HG02840 (cell line): ENCODE measurements around the gene ECE1.

ENCODE experiments used
- ATAC-seq: cut with Tn5 transposase; IDR thresholded peaks from one replicate; pipeline ENCODE4 v1.9.1; 2021; ENCODE audit warnings: mild to moderate bottlenecking, moderate library complexity, moderate number of reproducible peaks; ENCODE audit not compliant: unreplicated experiment, low FRiP score

ECE1 gene

GRCh38 chr1:21325731-21326387, 35.6 kb upstream of the ECE1 start:
- ATAC-seq: no peak

DNA sequence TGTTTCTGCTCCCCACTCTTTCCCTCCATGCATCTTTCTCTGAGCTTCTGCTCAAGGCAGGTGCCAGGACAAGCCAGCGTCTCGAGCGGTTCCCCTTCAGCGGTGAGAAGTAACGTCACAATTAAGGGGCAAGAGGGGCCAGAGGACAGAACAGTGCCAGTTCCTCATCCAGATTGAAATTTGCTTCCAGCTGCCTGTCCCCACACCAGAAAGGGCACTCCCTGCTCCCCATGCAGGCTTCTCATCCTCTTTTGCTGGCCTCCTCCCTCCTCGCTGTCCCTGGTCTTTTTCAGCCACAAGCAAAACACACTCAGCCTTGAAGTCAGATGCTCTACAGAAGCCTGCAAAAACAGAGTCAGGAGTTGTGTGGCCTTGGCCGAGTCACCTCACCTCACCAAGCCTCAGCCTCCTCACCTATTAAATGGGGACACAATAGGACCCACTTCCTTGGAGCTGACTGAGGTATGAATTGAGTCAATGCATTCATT, 35.0 kb upstream of the ECE1 start:
- ATAC-seq: no peak

DNA sequence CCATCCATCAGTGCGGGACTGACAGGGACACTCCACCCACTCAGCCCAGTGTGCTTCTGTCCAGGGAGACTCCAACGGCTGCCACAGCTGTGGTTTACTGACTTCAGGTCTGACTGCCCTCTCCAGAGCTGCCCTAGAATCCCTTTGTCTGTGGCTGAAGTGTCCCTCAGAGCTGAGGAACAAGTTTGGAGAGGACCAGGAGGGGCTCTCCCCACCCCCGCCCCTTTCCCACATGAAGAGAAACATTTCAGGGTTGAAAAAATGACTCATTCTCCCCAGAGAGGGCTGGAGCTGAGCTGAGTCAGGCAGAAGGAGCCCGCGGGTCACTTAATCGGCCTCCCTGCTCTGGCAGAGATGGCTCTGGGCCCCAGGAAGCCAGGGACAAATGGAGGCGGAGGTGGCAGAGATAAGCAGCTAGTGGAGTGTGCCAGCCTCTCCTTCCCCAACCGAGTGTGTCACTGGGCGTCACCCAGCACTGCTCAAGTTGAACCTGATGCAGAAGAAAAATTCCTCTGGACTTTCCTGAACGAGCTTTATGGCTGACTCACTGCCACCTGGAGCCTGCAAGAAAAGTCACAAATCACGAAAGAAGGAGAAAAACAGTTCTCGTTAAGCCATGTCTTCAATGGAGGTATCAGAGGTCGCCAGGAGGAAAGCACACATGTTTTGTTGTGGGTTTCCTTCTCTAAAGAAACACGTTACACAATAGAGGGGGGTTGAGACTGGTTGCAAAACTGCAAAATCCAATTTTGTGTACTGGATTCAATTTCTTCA, 34.3 kb upstream of the ECE1 start:
- ATAC-seq: no peak

DNA sequence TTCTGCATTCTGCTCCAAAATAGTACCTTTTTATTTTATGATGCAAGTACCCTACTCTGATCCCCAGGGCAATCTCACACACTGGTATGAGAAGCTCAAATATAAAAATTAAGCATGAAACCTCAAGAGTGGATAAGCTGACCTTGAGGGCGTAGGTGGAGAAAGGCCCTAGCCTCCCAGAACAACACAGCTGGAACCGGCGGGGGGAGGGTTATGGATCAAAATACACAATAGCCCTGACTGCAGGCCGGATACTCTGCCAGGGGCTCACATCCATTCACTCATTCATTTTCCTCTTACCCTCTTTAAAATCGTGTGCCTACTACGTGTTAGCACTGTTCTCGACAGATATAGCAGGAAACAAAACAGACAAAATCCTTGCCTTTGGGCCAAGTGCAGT, 32.8 kb upstream of the ECE1 start:
- ATAC-seq: no peak

- no peak for ATAC-seq
Measured at GRCh38 chr1:21322681-21323016, 32.4 kb upstream of the ECE1 start.

GRCh38 chr1:21321963-21322680, 31.9 kb upstream of the ECE1 start:
- ATAC-seq: no peak

- no peak for ATAC-seq
Measured at GRCh38 chr1:21320410-21321108, 30.3 kb upstream of the ECE1 start.

- no peak for ATAC-seq
Measured at GRCh38 chr1:21319447-21320407, 29.5 kb upstream of the ECE1 start.

DNA sequence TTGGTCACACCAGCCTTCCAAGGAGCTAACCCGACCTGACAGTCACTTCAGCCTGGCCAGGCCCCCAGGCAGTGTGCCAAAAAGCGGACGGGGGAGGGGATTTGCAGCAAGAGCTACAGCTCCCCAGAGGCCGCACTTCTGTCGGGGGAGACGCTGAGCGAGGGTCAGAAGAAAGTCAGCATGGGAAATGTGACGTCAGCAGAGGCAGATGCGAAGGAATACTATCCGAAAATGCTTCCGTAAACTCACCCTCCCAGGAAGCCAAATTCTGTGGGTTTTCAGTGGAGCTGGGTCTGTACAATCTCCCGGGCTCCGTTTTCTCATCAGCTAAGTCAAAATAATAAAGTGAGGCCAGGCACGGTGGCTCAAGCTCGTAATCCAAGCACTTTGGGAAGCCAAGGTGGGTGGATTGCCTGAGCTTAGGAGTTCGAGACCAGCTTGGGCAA, 28.5 kb upstream of the ECE1 start:
- ATAC-seq: no peak

DNA sequence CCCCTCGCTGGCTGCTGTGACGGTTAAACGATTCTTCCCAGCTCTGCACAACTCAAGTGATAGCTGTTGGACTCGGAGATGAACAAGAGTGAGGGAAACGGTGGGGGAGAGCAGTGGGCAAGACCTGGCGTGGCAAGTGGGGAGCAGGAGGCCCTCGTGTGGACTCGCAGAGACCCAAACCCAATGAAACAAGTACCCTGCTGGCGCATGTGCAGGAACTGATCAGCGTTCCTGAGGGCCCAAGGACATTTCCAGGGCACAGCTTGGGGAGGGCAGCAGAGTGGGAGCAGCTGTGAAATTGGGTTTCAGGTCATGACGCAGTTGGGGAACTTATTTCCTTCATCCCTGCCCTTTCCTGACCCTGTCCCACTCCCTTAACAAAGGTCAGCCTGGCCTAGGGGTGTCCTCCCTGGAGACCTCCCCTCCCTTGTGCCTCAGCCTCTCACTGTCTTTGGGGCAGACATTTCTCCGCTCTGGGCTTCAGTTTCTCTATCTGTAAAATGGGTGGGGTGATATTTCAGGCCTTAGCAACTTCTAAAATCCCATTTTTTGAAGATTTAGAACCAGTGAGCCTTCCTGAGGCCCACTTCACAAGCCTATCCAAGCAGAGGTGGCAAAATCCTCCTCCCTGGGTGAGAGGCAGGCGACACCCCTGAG, 27.9 kb upstream of the ECE1 start:
- ATAC-seq: no peak

DNA sequence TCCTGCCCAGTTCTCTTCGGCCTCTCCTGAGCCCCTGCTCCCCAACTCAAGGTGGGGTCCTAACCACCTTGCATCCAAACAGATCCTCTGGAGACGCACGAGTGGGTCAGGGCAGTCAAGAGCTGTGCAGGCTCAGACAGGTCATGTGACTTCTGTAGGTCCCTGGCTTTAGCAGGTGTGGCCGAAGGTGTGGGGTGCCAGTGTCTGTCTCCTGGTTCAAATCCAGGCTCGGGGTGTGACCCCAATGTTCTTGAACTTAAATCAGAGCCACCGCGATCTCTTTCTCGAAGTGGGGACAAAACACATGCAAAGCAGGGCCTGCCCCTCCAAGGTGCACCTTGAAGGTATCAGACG, 27.4 kb upstream of the ECE1 start:
- ATAC-seq: no peak

DNA sequence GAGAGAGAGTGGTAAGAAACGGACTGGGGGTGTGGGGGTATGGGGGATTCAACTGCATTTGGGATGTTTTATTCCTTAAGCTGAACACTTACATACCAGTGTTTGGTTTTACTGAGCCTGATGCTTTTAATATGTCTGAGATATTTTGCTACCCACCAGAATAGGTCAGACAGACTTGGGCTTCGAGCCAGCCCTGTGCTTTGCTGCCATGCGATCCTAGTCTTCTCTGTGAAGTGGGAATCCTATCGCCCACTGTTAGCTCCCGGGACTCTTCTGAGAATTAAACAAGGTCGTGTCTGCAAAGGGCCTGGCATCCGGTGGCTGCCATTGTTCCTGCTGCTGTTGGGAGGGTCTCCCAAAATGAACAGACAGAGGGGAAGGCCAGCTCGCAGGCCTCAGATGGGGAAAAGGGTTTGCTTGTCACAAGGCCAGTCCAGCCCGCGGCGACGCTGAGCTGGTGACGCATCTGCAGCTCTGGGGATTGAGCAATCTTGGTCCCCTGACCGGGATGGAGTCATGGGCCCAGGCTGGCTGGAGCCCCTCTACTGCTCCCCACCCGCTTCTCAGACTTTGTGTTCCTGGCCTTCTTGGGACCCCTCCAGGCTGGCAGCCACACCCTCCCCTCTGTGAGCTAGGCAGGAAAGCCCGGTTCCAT, 26.9 kb upstream of the ECE1 start:
- ATAC-seq: no peak

DNA sequence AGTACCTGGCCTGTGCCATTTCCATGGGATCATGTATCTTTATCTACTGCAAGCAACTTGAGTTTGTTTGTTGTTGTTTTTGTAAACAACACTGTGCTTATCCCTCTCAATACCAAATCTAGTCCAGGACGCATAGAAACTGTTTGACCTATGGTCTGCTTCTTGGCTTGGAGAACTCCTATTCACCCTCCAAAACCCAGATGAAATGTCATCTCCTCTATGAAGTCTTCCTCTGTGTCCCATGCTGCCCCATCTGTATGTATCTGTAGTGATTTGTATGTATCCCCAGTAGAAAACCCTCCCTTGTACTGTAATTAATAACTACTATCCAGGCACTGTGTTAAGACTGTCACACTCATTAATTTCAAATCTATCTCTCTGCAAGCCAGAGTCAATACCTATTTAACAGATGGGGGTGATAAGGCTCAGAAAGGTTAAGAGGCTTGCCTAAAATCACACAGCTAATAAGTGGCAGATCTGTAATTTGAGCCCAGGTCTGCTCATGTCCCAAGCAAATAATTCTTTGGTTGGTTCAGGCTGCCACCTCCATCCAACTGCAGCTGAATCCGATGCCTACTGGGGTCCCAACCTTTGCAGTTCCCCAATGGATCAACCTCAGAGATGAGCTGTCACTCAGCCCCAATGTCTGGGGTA, 24.6 kb upstream of the ECE1 start:
- ATAC-seq: no peak

DNA sequence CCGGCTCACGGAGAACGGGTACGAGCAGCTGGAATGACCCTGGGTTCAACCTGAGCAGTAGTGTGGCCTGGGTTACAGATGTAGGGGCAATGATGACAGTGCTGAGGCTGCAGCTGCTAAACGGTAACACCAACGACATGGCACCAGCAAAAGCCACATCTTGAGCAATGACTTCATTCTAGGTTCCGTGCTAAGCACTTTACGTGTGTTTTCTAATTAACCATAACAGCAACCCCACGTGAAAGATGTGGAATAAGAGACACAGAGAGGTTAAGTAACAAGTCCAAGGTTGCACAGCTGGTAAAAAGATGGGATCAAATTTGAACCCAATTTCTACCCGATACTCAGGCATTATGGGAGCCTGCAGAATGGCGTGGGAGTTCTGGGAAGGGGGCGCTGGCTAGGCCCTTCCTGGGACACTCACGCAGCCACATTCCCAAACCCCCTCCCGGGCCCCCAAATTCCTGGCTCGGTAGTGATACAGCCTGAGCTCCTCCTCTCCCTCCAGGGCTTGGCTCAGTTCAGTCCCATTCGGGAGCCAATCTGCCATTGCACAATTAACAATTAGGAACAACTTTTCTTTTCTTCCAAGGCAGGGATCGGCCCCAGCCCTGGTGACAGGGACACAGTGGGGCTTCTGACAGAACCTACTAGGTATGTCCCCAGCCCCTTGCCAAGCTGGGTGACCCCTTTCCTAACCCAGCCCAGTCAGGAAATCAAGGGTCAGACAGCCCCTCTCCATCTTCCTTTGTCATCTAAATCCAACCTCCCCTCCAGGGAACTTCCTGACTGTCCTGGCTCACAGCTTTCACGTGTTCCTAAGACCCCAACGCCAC, 23.8 kb upstream of the ECE1 start:
- ATAC-seq: no peak

- no peak for ATAC-seq
Measured at GRCh38 chr1:21313203-21313885, 23.1 kb upstream of the ECE1 start.

DNA sequence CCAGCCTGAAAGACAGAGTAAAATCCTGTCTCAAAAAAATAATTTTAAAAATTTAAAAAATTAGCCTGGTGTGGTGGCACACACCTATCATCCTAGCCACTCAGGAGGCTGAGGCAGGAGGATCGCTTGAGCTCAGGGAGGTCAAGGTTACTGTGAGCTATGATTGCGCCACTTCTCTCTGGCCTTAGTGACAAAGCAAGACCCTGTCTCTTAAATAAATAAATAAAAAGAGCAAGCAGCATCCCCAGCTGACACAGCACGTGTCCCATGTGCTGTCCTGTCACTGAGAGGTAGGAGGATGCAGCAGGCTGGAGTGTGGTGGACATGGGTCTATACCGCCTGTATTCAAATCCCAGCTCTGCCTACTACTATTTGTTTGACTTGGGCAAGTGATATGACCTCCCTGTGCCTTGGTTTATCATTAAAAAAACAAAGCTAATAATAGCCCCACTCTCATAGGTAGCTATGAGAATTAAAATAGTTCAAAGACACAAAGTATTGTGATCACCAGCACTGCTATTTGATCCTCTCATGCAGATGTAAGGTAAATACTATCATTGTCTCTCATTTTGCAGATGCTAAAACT, 22.2 kb upstream of the ECE1 start:
- ATAC-seq: no peak

- ATAC-seq: no peak
Measured at GRCh38 chr1:21311016-21311415, 20.8 kb upstream of the ECE1 start.
